GM12891 (cell line): ENCODE results near the gene RASL10A.

Experiments
- DNase-seq: peaks from one replicate; pipeline ENCODE4 v3.0.0; 2011; ENCODE audit warnings: low spot score; ENCODE audit not compliant: insufficient read length
- FAIRE-seq: peaks from 2 replicates; lab custom pipeline; 2011; peaks lifted over from hg19 to GRCh38; lab: Jason Lieb, UNC
- PAX5 ChIP-seq: IDR thresholded peaks from 2 replicates; pipeline ENCODE4 v1.6.1; 2011; ENCODE audit warnings: low read length, moderate library complexity, mild to moderate bottlenecking; ENCODE audit not compliant: insufficient read depth, severe bottlenecking
- POLR2A ChIP-seq: IDR thresholded peaks from 2 replicates; pipeline ENCODE4 v1.6.1; 2011; ENCODE audit warnings: low read depth, low read length, control low read depth
- POLR2AphosphoS5 ChIP-seq: IDR thresholded peaks from 2 replicates; pipeline ENCODE4 v1.6.1; 2011; ENCODE audit warnings: low read depth, low read length, control low read depth
- POU2F2 ChIP-seq: IDR thresholded peaks from 2 replicates; pipeline ENCODE4 v1.6.1; 2011; ENCODE audit warnings: low read depth, mild to moderate bottlenecking, control low read depth, low read length, moderate library complexity
- SPI1 ChIP-seq: IDR thresholded peaks from 2 replicates; pipeline ENCODE4 v1.6.1; 2011; ENCODE audit warnings: low read depth, low read length, control low read depth
- TAF1 ChIP-seq: IDR thresholded peaks from 2 replicates; pipeline ENCODE4 v1.6.1; 2011; ENCODE audit warnings: low read depth, low read length, control low read depth

Gene RASL10A

DNA sequence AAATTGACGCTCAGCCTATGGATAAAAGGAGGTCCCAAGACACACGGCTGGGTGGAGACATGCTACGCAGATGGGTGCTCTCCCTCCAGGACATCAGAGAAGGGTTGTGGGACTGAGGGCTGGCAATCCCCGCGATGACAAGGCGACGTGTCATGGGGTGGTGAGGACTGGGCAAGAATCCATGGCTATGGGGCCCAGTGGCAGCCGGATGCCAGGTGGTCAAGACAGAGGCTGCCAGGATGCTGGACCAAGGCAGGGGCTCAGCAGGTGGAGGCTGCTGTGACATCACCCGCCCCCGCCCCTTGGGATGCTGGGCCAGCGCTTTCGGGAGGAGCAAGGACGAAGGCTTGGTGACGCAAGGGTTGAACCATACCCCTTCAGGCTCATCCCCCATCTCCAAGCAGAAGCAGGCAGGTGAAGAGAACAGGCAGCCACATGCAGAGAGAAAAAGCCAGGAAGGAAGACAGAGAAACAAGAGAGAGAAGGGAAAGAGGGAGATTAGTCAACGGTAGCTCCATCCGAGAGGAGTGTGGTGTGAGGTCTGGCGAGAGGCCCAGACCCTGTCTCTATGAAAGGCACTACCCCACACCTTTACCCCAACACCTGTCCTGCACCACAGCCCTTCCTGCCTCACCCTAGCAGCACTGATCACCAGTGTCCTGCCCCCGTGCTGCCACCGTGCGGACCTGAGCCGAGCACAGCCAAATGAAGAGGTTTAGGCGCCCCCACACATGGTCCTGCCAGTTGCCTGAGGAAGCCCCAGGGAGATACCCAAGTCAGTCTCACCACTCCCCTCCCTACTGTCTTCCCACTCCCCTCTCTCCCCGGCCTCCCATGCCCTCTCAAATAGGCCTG, 24.1 kb upstream of the RASL10A start:
- TF ChIP-seq POLR2AphosphoS5 (no peak), POU2F2 (no peak), TAF1 (no peak), SPI1 (no peak), PAX5 (no peak), POLR2A (no peak)
- no peak for DNase-seq
- FAIRE-seq = no peak

GRCh38 chr22:29338398-29338797, 22.9 kb upstream of the RASL10A start:
- DNase-seq = no peak
- TF ChIP-seq SPI1 = no peak
- no peak for TF ChIP-seq TAF1
- TF ChIP-seq POLR2AphosphoS5 = no peak
- TF ChIP-seq POU2F2 = no peak
- no peak for FAIRE-seq

GRCh38 chr22:29337631-29338284, 22.3 kb upstream of the RASL10A start:
- TF ChIP-seq TAF1 (no peak), POLR2A (no peak), POLR2AphosphoS5 (no peak), POU2F2 (no peak), PAX5 (no peak)
- DNase-seq (no peak), FAIRE-seq (no peak)

DNA sequence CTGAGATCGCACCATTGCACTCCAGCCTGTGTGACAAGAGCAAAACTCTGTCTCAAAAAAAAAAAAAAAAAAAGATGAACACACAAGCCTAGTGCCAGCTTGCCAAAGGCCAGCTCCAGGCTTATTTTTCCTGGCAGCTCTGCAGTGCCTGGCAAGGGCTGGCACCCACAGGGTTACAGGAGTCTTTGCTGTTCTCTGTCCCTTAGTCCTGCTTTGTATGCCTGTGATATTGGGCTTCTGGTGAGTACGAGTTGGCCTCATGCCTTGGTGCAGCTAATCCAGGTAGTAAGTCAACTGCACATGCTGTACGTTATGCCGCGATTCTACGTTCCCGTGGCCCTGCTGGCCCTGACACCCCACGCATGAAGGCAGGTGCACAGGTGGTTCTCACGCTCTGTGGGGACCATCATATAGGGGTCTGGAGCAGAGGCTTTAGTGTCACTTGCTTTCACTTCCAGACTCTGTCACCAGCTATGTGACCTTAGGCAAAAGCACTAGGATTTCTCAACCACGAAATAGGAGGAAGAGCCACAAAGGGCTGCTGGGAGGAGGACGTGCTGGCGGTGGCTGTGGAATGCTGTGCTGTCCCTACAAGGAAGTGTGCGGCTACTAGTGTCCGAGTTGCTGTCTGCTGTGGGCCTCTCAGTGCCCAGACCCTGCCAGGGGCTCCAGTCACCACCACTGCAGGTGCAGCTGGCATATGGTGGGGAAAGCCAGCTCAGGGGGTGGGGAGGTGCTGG, 21.4 kb upstream of the RASL10A start:
- TF ChIP-seq POLR2A (no peak), SPI1 (no peak), POU2F2 (no peak), POLR2AphosphoS5 (no peak), TAF1 (no peak), PAX5 (no peak)
- FAIRE-seq = no peak
- DNase-seq = no peak

GRCh38 chr22:29335656-29336055, 20.2 kb upstream of the RASL10A start:
- DNase-seq (no peak), FAIRE-seq (no peak)

DNA sequence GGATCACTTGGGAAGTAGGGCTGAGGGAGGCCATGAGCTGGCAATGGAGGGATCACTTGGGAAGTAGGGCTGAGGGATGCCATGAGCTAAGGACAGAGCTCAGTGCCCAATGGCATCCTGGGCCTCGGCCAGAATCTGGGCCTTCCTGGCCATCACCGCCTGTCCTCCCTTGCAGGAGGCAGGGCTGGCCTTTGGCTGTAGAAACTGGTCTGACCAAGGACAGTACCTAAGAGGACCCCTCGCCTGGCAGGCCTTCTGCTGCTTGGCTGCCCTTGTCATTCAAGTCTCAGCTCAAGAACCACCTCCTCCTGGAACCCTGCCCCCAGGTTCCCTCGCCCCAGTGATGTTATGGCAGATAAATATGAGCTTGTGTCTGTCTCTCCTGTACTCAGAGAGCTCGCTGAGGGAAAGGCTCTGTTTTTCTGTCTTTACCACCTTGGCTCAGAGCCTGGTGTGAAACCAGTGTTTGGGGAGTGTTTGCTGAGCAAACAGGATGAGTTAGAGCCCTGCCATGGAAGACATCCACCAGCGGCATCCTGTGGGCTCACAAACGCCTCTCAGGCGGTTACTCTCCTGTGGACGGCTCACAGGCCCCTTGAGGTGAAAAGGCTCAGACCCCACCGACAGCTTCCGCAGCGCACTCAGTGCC, 19.3 kb upstream of the RASL10A start:
- no peak for FAIRE-seq
- TF ChIP-seq POLR2A (no peak), SPI1 (no peak), POU2F2 (no peak), POLR2AphosphoS5 (no peak), PAX5 (no peak), TAF1 (no peak)
- DNase-seq = no peak

More at GRCh38 chr22:29335656-29336055, 20.2 kb upstream of the RASL10A start:
- TF ChIP-seq POLR2AphosphoS5 (no peak), PAX5 (no peak), POU2F2 (no peak), TAF1 (no peak), SPI1 (no peak), POLR2A (no peak)

- TF ChIP-seq TAF1 (no peak), POLR2A (no peak), POLR2AphosphoS5 (no peak), POU2F2 (no peak), SPI1 (no peak), PAX5 (no peak)
- no peak for DNase-seq
- FAIRE-seq = no peak
These were observed 18.7 kb upstream of the RASL10A start for GRCh38 chr22:29334148-29334547.

- TF ChIP-seq POU2F2 = no peak
- no peak for TF ChIP-seq TAF1
- no peak for TF ChIP-seq SPI1
- no peak for TF ChIP-seq POLR2AphosphoS5
- TF ChIP-seq POLR2A = no peak
- no peak for TF ChIP-seq PAX5
- no peak for DNase-seq
- no peak for FAIRE-seq
These were observed 17.5 kb upstream of the RASL10A start for GRCh38 chr22:29332886-29333496.
